Brain microvascular endothelial cell (primary cell): ENCODE data around the gene GPR32.
A peak's percentile ranks its signal among the peaks of the same experiment; 100 is the strongest.
"Not testable (repeated sequence)": the region's sequence is repeated elsewhere in the genome, so short reads cannot be mapped to it uniquely, and the experiment has no call there.

Experiments
- DNase-seq: peaks from one replicate; pipeline ENCODE4 v3.0.0-alpha.2; 2020
- H3K27ac ChIP-seq: fragments of 250-450 bp; sonication (Bioruptor Pico); 2 replicates; pipeline ENCODE4 v1.5.1; 2020; ENCODE audit warnings: mild to moderate bottlenecking, moderate library complexity
- H3K27me3 ChIP-seq: fragments of 250-450 bp; sonication (Bioruptor Pico); replicated peaks from 2 replicates; pipeline ENCODE4 v1.5.1; 2020; ENCODE audit warnings: mild to moderate bottlenecking
- H3K36me3 ChIP-seq: fragments of 250-450 bp; sonication (Bioruptor Pico); replicated peaks from 2 replicates; pipeline ENCODE4 v1.5.1; 2020; ENCODE audit warnings: mild to moderate bottlenecking
- H3K4me3 ChIP-seq: 2 replicates; pipeline ENCODE4 v1.5.1; 2011; ENCODE audit warnings: low read depth, mild to moderate bottlenecking, control low read depth, low read length, moderate library complexity
- in situ Hi-C: cut with HindIII; loops from 2 replicates; pipeline ENCODE4 v1.10.0; 2017; ENCODE audit warnings: low sequenced_read_pairs, low pct_ligation_motif_present
- TF ChIP-seq, protein P1 (sequence below): IDR thresholded peaks from 2 replicates; pipeline ENCODE4 v1.5.1; 2011; ENCODE audit warnings: low read depth, mild to moderate bottlenecking, moderate library complexity, low read length, control low read depth, inconsistent platforms; ENCODE audit errors: missing control alignments

Gene GPR32

DNA sequence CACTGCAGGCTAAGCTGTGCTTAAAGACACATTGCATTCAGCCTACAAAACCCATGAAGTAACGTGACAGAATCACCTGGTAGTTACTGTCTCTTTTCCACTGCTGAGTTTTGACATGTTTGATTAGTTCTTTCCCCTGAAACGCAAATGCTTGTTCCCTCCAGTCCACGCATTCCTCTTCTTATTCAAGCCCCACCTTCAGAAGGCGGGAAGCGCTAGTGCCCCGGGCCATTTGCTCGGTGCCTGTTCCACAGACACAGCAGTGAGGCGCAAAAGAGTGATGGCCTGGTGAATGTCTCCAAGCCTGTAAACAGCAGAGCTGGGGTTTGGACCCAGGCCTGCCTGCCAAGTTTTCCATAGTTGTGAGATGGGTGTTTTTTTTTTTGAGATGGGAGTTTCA, 30.8 kb downstream of the GPR32 start:
- Histone ChIP-seq H3K27me3 (no peaks in the 10 kb centered on the region), H3K27ac (no peak overlapping the region), H3K36me3 (peaks cover 42% of the 10 kb centered on the region), H3K4me3 (no peak overlapping the region)
- TF ChIP-seq, protein P1, sequence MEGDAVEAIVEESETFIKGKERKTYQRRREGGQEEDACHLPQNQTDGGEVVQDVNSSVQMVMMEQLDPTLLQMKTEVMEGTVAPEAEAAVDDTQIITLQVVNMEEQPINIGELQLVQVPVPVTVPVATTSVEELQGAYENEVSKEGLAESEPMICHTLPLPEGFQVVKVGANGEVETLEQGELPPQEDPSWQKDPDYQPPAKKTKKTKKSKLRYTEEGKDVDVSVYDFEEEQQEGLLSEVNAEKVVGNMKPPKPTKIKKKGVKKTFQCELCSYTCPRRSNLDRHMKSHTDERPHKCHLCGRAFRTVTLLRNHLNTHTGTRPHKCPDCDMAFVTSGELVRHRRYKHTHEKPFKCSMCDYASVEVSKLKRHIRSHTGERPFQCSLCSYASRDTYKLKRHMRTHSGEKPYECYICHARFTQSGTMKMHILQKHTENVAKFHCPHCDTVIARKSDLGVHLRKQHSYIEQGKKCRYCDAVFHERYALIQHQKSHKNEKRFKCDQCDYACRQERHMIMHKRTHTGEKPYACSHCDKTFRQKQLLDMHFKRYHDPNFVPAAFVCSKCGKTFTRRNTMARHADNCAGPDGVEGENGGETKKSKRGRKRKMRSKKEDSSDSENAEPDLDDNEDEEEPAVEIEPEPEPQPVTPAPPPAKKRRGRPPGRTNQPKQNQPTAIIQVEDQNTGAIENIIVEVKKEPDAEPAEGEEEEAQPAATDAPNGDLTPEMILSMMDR: no peak
- no peak for DNase-seq
- in situ Hi-C loops: no loop called here

DNA sequence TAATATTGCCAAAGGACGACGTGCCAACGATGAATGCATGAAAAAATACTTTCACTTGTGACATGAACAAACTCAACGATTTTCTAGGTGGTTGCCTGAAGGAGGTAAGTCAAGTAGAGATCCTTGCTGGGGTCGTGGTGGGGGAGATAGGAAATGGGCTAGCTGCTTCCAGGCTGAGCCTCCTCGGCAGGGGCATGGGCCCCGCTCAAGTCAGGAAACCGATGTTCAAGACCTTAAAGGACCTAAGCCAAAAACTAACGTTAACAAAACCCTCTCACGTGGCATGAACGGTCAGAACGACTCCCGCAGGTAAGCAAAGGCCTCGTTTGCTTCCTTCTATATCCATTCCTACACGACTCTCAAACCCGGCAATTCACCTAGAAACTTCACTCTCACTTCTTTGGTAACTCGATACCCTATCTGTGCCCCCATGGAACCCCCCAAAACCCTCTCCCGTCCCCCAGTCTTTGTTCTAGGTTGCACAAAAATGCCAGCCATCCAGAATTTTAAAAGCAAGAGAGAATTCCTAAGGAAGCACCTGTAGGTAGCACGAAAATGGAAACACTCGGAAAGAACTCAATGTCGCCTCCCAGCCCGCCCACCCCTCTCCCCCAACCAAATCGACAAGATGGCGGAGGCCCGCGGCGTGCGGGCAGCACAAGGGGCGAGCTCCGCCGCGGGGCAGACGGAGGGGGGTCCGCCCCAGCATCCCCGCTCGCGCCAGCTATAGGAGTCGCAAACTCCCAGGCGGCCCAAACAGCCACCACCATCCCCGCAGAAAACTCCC, 33.6 kb downstream of the GPR32 start:
- no peak for DNase-seq
- H3K36me3 ChIP-seq: peaks cover 20% of the 10 kb centered on the region
- H3K27me3 ChIP-seq: no peaks in the 10 kb centered on the region
- TF ChIP-seq, protein P1: no peak
- in situ Hi-C loops: no loop called here
- H3K4me3 ChIP-seq: peak overlapping the region; percentile 99
- H3K27ac ChIP-seq: peak overlapping the region; percentile 99

DNA sequence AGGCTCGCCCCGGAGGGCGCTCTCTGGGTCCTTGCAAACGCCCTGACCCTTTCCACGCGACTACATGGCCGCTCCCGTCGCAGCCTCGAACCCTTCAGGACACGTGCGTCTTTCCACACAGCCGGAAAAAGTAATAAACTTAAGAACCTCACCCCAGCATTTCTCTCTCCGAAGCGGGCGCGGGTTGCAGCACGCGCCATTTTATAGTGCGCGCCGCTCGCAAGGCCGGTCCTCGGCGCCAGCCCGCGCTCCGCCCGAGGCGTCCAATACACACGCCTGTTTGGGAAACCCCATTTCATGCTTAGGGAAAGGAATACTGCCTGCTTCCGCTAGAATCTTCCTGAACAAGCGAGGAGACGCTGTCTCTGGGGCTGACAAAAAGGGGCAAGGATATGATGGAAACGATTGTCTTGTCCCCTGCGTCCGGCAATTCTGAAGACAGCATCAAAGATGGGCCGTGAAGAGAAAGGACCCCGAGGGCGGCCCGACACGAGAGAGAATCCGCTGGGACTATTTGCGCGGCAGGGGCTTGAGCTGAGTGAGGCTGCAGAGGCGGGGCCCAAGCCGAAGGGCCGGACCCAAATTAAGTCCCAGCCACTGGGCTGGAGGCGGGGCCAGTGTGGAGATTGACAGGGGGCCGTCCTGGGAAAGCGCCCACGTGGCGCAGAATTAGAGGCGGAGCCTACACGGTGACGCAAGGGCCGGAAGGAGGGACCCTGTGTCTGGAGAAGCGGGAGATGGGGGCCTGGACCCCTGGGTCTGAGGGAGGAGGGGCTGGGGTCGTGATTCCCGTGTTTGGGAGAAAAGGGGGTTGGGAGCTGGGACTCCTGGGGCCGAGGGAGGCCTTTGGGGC, 34.4 kb downstream of the GPR32 start:
- H3K27ac ChIP-seq: peak overlapping the region; percentile 99
- peaks cover 14% of the 10 kb centered on the region for H3K36me3 ChIP-seq
- TF ChIP-seq, protein P1: no peak
- H3K27me3 ChIP-seq: no peaks in the 10 kb centered on the region
- H3K4me3 ChIP-seq: peak overlapping the region; percentile 99
- in situ Hi-C loops: no loop called here
- peak; percentile 99 for DNase-seq

DNA sequence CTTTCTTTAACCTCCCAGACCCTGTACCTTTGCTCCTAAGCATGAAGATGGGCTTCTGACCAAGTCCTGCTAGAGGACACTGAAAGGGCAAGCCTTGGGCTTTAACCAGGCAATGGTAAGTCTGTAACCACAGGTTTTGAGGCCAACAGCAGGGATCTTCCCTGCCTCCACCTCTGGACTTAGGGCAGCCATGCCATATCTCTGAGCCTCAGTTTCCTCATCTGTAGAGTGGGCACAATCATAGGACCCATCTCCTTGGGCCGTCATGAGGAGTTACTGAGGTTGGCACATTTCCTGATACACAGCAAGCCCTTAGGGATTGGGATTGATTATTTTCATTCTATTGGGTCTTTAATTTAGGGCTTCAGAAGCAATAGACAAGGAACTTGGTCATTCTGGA, 38.6 kb downstream of the GPR32 start:
- H3K27ac ChIP-seq: no peak overlapping the region

DNA sequence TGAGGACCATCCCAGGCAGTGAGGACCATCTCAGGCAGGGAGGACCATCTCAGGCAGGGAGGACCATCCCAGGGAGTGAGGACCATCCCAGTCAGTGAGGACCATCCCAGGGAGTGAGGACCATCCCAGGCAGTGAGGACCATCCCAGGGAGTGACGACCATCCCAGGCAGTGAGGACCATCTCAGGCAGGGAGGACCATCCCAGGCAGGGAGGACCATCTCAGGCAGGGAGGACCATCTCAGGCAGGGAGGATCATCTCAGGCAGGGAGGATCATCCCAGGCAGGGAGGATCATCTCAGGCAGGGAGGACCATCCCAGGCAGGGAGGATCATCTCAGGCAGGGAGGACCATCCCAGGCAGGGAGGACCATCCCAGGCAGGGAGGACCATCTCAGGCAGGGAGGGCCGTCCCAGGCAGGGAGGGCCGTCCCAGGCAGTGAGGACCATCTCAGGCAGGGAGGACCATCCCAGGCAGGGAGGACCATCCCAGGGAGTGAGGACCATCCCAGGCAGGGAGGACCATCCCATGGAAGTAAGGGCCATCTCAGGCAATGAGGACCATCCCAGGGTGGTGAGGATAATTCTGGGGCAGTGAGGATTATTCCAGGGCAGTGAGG, 41.5 kb downstream of the GPR32 start:
- H3K27ac ChIP-seq, H3K27me3 ChIP-seq, H3K36me3 ChIP-seq, H3K4me3 ChIP-seq, DNase-seq, in situ Hi-C loops: not testable (repeated sequence)

More for the DNA sequence above, 38.6 kb downstream of the GPR32 start:
- DNase-seq: no peak
- in situ Hi-C loops: no loop called here
- TF ChIP-seq, protein P1: no peak
- Histone ChIP-seq H3K4me3 (no peak overlapping the region), H3K36me3 (no peaks in the 10 kb centered on the region), H3K27me3 (no peaks in the 10 kb centered on the region)

DNA sequence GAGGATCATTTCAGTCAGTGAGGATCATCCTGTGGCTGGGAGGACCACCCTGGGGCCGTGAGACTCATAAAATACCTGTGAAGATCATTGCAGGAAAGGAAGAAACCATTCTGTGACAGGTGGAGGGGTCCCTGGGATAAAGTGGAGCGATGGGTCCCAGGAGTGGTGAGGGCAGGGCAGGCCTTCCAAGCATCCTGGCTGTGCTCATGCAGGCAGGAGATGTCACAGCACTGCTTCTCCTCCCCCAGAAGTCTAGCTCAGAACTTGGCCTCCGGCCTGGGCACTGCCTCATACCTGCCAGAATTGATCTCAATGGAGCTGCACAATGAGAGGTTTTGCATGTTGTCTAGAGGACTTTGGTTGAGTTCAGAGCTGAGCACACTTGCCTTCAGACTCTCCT, 42.2 kb downstream of the GPR32 start:
- in situ Hi-C loops: no loop called here
- H3K36me3 ChIP-seq: no peaks in the 10 kb centered on the region
- H3K4me3 ChIP-seq: no peak overlapping the region

More for the DNA sequence above, 42.2 kb downstream of the GPR32 start:
- DNase-seq: no peak
- TF ChIP-seq, protein P1: no peak
- H3K27ac ChIP-seq: no peak overlapping the region
- H3K27me3 ChIP-seq: no peaks in the 10 kb centered on the region
